ENCODE measurements around the gene DOLPP1.
"Not testable (repeated sequence)": the region's sequence is repeated elsewhere in the genome, so short reads cannot be mapped to it uniquely, and the experiment has no call there.

The DOLPP1 gene

GRCh38 chr9:129095170-129095667 is 14.3 kb downstream of the DOLPP1 start:
- no peak for FAIRE-seq

- FAIRE-seq, result no peak
These were observed 15.0 kb downstream of the DOLPP1 start for GRCh38 chr9:129095908-129096307.

- no peak for FAIRE-seq
These were observed 16.9 kb downstream of the DOLPP1 start for GRCh38 chr9:129097671-129098306.

- FAIRE-seq, result no peak
These were observed 17.4 kb downstream of the DOLPP1 start for GRCh38 chr9:129098328-129098727.

GRCh38 chr9:129100383-129101169 is 19.7 kb downstream of the DOLPP1 start:
- FAIRE-seq, result no peak

- no peak for FAIRE-seq
These were observed 20.4 kb downstream of the DOLPP1 start for GRCh38 chr9:129101279-129101678.

- no peak for FAIRE-seq
These were observed 21.2 kb downstream of the DOLPP1 start for GRCh38 chr9:129102095-129102525.

- FAIRE-seq, result no peak
These were observed 22.1 kb downstream of the DOLPP1 start for GRCh38 chr9:129102791-129103594.

GRCh38 chr9:129103595-129103965 is 22.7 kb downstream of the DOLPP1 start:
- FAIRE-seq, result no peak

GRCh38 chr9:129104051-129104450 is 23.1 kb downstream of the DOLPP1 start:
- FAIRE-seq, result no peak

GRCh38 chr9:129105857-129106694 is 25.2 kb downstream of the DOLPP1 start:
- no peak for FAIRE-seq

GRCh38 chr9:129107651-129108050 is 26.7 kb downstream of the DOLPP1 start:
- no peak for FAIRE-seq

GRCh38 chr9:129108083-129108804 is 27.3 kb downstream of the DOLPP1 start:
- no peak for FAIRE-seq

- no peak for FAIRE-seq
These were observed 28.1 kb downstream of the DOLPP1 start for GRCh38 chr9:129108805-129109536.

GRCh38 chr9:129109537-129109903 is 28.6 kb downstream of the DOLPP1 start:
- FAIRE-seq, result no peak

GRCh38 chr9:129109952-129110739 is 29.2 kb downstream of the DOLPP1 start:
- FAIRE-seq, result no peak

GRCh38 chr9:129110740-129111527 is 30.0 kb downstream of the DOLPP1 start, which contains the start of the genes CRAT and PTPA:
Gene CRAT (minus strand): TSS chr9:129110793. CDS start chr9:129110509, 284 bp downstream.
Gene PTPA (plus strand): TSS chr9:129111415. CDS start chr9:129111601, 186 bp downstream.
- FAIRE-seq, result no peak

- no peak for FAIRE-seq
These were observed 30.7 kb downstream of the DOLPP1 start for GRCh38 chr9:129111528-129112151.

GRCh38 chr9:129112526-129112925 is 31.6 kb downstream of the DOLPP1 start:
- not testable (repeated sequence) for FAIRE-seq

Measured in colon (tissue), 2 donors.